HG03460 (cell line): ENCODE results near the gene PRDM1.

Experiments used
- ATAC-seq: cut with Tn5 transposase; IDR thresholded peaks from one replicate; pipeline ENCODE4 v1.9.1; 2021; ENCODE audit not compliant: unreplicated experiment

PRDM1 gene

DNA sequence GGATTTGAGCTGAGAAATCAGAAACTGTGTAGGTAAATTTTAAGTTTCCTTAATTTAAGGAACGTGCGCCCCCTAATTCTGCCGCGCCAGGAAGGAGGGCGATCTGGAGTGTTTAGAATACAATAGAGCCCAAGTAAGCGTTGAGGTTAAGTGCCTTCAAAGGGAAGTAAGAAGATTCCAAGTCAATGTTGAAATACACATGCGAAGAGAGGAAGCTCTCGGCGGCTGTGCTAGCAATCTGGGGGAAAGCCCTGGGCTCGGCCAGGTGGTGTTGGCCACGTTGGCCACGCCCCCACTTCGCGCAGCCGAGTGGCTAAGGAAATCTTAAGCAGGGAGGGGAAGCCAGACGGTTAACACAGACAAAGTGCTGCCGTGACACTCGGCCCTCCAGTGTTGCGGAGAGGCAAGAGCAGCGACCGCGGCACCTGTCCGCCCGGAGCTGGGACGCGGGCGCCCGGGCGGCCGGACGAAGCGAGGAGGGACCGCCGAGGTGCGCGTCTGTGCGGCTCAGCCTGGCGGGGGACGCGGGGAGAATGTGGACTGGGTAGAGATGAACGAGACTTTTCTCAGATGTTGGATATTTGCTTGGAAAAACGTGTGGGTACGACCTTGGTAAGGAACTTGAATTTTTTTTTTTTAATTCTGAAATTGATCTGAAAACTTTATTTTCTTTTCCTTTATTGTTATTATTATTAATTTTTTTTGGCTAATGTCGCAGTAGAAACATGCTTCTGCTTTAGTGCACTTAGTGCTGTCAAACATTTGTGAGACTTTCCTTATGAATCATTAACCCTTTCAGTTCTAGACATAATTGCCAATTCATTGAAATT, at the start of gene PRDM1:
PRDM1 (plus strand) TSS at position 353 of the 830 bp plus-strand sequence; CDS start at position 571, 218 bp downstream.
- peak; percentile 71 for ATAC-seq

DNA sequence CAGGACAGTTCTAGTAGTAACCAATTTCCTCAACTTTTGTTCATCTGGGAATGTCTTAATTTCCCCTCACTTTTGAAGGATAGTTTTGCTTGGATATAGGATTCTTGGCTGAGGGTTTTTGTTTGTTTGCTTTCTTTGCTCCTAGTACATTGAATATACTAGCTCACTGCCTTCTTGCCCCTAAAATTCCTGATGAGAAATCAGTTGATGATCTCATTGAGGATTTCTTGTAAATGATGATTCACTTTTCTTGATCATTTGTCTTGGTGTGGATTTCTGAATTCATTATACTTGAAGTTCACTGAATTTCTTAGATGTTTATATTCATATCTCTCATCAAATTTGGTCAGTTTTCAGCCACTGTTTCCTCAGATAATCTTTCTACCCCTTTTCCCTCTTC, 49.1 kb upstream of the PRDM1 start:
- no peak for ATAC-seq

DNA sequence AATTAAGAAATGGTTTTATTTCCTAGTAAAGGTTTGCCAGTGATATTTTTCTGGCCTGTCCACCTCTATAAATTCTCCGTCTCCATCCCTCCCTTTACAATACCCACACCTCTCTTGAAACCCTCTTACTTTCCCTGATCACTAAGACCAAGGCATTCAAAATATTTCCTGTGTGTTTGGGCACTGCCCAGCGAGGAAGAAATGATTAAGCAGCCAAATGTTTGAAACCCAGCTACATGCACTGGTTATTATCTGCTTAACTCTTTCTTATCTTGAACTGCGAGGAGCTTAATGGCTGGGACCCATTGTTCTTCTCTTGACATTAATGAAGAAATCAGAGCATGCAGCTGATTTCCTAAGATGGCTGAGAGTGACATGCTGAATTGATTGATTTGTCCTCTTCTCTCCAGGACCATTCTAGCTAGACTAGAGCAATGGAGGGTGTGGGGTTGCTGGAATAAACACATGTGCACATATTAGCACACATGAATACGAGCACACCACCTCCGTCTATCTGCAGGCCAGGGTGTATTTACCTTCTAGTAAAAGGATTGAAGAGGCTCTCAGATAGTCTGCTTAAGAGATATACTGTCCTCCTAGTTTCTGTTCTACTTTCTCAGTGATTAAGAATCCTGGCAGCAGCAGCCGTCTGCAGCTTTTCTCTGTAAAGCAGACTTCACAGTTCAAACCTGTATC, 46.1 kb upstream of the PRDM1 start:
- no peak for ATAC-seq

DNA sequence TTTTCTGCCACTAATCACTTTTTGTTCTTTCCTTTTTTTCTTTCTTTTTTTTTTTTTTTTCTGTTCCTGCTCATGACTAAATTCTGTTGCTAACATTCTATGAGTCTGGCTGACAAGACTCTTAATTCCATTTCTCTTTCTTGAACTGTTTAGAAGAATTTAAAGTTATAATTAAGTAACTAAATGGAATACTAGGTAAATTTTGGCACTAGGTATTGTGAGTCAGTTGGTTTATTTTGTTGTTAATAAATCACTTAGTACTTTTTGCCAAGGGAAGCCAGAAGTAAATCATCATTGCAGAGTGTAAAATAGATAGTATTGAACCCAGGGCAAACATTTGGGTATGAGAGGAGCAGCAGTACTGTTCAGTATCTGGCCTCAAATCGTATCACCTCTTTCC, 42.0 kb upstream of the PRDM1 start:
- ATAC-seq, result no peak

DNA sequence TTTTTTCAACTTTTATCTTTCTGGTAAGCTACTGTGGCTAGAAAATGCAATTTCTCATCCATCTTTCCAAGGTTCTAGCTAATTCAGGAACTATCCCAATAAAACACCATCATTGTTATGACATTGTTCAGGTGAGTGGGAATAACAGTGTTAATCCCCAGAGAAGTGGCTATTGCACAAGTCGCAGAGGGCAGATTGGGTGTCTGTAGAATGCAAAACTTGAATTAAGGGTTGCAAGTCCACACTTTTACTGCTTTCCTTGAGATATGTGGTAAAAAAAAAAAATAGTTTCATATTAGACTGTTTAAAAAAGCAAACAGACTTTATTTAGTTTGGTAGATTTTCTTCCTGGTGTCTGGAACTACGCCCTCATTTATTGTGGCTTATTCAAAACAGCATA, 41.1 kb upstream of the PRDM1 start:
- ATAC-seq, result no peak

DNA sequence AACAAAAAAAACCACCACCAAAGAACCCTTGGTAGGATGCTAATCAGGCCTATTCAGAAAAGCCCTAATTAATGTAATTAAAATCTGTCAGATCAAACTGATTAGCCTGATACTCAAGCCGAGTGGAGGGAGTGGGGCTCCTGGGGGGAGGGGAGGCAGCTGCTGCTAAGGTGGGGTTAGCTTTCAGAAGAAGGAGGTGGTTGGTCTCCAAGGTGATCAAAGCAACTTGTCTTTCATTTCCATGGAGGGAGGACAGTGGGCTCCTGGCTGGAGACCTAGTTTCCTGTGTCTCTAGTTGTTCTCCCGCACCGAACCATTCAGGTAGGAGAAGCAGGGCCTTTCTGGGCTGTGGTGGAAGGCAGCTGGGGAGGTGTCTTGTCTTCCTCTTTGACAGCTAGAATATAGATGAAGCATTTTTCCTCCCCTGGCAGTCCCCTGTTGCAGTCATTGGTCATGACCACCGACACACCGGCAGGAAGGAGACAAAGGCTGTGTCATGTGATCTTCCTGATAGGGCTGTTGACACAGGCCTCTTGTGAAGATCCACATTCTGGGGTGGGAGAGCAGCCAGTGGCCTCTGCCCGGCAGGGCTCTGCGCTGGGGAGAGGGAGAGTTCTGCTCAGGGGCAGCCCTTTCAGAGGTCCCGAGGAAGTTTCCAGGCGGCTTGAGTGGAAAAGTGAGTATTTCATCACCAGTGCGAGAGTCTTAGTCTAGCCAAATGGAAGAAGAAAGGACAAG, 39.9 kb upstream of the PRDM1 start:
- no peak for ATAC-seq

DNA sequence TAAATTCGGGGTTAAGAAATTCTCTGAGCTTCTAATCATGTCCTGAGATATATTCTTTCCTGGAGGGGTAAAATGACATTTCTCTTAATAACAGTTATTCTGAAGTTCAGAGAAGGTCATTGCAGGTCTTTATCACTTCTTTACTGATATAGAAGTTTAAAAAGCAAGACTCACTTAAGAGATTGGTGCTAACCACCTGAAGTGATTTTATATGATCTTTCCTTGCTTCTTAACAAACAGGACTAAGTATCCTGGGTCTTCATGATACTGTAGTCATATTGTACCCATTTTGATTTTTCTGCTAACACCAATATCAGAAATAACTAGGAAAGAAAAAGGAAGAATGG, 39.3 kb upstream of the PRDM1 start:
- no peak for ATAC-seq

DNA sequence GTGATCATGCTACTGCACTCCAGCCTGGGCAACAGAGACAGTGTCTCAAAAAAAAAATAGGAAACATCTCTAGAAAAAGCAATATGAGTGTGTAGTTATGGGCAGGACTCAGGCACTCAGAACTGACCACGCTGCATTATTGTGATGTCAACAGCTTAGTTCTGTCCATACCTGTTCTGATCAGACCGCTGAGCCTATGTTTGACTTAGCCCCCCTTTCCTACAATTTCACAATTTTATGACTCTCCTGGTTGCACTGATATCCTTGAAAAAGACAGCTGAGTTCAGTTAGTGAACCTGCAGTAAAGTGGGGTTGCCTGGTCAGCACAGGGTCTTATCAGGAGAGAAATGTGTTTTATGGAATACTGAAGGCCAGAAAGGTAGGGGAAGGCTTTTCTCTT, 37.8 kb upstream of the PRDM1 start:
- no peak for ATAC-seq

DNA sequence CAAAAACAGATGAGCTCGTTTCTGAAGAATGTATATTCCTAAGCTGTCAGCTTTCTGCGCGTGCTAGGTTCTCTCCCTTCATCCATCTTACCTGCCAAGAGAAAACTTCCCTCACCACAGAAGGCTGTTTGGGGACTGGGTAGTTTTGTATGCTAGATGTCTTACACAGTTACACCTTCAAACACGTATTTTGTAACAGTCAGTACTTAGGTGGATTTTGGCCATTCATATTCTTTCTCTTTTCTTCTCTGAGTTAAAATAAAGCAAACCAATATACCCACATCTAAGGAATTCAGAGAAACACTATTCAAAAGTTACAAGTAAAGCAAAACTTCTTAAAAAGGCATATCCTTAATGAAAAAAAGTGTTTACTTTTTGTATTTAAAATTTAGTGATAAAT, 35.6 kb upstream of the PRDM1 start:
- no peak for ATAC-seq

DNA sequence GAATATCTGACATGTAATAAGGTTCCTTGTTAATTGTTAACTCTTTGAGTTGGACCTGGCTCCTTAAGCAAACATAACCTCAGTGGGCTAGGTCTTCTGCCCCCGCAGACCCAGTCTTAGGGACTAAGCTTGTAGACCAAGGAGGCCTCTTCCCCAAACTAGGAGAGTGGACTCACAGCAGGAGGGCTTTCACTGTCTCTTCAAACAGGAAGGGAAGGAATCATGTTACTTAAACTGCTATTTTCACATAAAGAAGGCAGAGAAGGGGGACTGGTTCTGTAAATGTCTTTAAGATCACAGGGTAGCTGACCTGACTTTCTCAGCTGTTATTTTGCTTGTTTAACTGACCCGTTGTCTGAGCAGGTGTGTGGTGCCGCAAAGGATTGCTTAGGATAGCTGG, 34.9 kb upstream of the PRDM1 start:
- no peak for ATAC-seq

DNA sequence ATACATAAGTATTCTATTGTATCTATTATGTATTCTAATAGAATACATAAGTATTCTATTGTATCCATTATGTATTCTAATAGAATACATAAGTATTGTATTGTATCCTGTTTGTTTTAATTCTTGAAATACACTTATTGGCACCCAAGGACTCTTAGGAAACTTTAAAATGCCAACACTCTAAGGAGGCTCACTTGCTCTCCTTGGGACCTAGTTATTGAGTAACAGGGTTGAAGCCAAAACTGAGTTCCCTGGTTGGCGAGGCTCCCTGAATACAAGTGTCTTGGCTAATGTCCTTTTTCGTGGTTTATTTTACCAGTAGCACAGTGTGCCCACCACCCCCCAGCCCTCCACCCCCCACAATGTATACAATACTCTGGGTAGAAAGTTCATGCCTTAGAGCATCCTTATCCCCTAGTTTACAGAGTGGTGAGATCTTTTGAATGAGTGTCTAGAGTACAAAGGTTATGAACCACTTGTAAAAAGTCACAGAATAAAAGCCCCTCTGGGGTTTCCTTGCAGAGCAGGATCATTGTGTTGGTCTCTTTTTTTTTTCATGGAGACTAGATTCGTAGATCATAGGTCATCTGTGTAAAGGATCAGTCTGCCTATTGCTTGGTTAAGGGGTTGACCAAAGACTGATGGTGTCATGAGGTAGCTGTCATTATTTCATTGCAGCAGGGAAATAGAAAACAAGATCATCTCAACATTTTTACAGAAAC, 32.5 kb upstream of the PRDM1 start:
- no peak for ATAC-seq

DNA sequence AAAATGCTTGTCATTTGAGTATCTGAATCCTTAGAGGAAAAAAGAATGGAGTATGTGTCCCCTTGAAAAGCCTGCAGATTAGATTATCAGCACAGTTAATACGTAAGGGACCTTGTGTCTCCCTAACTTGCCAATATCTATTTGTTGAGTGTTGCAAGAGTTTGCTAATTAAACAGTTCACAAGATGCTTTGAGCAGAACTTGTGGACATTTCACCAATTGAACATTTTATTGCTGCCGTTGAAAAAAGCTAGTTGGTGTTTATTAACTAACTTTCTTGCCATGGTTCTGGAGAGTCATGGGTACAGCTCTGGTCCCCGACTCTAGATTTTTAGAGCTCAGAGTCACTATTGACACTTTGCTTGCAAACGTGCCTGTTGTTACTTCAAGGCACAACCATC, 30.6 kb upstream of the PRDM1 start:
- ATAC-seq, result no peak

DNA sequence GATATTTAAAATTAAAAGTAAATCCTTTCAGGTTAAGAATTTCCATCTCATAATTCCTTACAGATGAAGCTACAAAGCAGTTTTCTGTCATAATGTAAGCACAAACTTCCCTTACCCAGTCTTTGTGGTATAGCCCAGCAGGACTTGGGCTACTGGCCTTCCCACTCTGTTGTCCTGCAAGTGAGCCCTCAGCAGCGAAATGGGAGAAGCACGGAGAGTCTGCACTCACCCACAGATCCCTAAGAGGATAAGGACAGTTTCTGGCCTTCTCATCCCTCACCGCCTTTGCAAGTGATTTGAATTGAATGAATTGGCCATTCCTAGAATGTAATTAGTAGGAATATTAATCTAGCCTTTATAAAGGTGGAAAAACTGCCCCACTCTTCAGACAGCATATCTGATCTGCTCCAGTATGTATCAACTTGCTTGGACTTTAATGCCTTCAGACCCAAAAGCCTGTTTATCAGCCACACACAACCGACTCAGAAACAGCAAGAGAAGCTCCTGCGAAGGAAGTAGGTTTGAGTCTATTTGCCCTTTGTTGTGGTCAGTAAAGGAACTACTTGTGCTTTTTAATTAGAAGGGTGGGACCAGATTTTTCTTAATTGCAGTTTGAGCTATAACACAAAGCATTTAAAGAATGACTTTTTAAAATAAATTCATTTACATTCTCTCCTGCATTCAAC, 29.9 kb upstream of the PRDM1 start:
- no peak for ATAC-seq

DNA sequence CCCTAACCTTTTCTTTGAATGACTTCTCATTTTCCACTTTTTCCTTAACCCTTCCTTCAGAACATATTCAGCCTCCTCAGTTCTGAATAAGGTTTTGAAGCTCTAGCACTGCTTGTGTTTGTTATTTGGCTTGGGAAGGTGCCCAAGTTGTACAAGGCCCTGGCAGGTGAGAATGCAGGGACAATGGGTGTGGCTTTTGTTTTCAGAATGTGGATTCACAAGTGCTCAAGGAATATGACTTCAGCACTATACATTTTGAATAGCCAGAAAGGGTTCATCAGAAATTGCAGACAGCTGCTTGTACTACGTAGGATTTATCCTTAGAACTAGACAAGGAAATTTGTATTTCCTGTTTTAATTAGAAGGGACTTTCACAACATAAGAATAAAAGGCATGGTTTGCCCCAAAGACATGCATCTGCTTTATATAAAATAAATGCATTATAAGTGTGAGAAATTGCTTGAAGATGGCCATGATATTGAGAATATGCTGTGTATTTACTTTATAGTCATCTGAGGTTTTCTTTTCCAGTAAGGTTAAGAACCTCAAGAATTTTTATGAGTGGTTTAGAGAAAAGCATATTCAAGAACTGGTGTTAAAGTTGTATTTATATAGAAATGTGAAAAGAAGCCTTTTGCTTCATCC, 29.3 kb upstream of the PRDM1 start:
- ATAC-seq, result no peak

DNA sequence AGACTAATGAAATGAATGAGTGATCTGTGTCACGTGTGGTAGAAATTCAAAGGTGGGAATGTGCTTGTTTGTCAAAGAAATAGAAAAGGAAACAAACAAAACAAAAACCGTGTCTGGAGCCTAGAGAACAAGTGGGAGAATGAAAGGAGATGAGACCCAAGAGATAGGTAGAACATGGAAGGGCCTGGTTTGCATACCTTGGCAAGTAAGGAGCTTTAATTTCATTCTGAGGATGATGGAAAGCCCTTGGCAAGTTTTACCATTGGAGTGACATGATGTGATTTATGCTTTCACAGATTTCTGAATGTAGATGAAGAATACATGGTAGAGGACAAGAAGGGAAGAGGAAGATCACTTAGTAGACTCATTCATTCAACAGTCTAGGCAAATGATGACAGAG, 26.8 kb upstream of the PRDM1 start:
- no peak for ATAC-seq

DNA sequence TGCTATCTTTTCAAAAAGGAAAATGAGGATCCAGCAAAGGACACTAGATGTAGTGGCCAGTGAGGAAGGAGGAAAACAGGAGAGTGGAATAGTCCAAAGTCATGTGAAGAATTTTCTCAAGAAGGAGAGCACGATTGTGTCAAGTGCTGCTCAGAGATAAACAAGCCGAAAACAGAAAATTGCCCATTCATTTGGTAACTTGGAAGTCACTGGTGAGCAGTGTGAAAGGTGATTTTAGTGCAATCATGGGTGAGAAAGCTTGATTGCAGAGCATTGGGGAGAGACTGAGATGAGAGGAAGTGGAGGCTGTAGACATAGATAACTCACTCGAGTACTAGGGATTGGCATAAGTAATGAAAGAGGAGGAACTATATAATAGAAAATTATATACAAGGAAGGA, 26.0 kb upstream of the PRDM1 start:
- ATAC-seq, result no peak

DNA sequence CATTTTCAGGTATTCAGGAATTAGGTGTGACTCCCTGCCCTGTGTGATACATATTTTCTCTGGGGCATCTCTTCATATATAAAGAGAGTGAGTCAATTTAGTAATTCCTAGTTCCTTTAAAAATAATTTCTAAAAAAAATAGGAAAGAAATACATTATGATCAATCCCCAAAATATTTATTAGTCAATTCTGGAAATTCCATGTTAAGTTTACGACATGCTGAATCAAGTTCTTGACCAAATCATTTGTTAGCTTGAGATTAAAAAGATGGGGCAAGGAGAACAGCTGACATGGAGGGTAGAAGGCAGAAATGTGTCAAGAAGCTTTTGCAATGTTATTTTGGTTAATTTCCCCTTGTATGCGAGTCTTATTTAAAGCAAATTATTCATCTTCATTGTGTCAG, 22.7 kb upstream of the PRDM1 start:
- no peak for ATAC-seq

DNA sequence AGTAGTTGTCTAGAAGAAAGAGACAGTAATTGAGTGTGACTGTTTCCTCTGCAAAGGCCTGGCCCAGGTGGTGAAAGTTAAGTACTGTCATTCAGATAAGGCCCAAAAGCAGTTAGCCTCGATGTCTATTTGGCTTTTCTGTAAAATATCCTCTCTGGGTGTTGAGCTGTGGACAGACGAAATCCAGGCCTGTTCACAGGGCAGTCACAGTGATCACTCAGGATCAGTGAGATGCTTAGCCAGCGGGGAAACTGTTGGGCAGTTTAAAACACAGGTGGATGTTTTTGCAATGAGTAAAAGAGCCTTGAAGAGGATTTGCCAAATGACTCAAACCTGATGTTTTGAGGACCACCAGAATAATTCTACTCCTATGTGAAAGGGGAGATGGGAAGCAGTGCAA, 22.0 kb upstream of the PRDM1 start:
- ATAC-seq, result no peak

DNA sequence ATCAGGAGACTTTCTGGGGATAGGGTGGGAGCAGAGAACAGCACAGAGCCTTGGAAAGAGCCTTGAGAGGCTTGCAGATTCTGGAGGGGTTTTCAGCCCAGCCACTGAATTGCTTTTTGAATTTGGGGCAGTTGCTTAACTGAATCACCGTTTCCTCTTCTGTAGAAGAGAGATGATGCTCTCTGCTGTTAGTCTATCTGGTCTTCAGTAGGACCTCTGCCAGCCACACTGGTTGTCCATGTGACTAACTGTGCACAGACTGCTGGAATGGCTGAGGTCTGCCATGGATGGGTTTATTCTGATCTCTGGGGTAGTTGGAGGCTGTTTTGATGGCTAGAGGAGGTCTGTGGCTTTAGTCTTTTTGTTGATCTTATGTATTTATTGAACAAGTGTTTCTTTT, 21.4 kb upstream of the PRDM1 start:
- ATAC-seq, result no peak

DNA sequence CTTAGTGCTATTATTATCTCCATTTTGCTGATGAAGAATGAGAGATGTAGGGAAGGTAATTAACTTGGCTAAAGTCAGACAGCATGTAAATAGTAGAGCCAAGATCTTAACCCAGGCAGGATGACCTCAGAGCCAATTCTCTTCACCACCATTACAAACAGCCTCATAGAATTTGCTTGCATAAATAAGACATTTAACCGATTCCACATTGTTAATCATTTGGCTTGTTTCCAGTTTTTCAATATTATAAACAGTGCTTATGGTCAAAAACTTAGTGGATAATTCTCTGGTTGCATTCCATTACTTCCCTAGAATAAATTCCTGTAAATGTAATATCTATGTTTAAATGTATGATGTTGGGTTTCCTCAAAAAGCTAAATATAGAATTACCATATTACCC, 19.1 kb upstream of the PRDM1 start:
- no peak for ATAC-seq
